Measurements from ENCODE around the gene PIGM.

- TF ChIP-seq POLR2A (IDR thresholded peaks at IDR 0.05) (no peak), CTCF (IDR thresholded peaks at IDR 0.05) (no peak), POLR2AphosphoS5 (IDR thresholded peaks at IDR 0.05) (no peak), EP300 (IDR thresholded peaks at IDR 0.05) (no peak)
Measured at GRCh38 chr1:160056648-160057169, 24.9 kb upstream of the PIGM start.
